ENCODE measurements around the gene TAF6.
A peak's percentile ranks its signal among the peaks of the same experiment; 100 is the strongest.

The TAF6 gene

GRCh38 chr7:100119072-100119969, at the start of gene TAF6, which contains the start of gene CNPY4:
Gene TAF6, minus strand, starts transcription at chr7:100119358. Its CDS starts 5,149 bp downstream, at chr7:100114209.
Gene CNPY4, plus strand, starts transcription at chr7:100119634. Its CDS starts 111 bp downstream, at chr7:100119745.
- H3K4me2 ChIP-seq (ENCODE audit: low read depth, low read length, poor library complexity, severe bottlenecking) = peak within 1 kb of the TSS; percentile 73
- peaks cover 9% of the 10 kb centered on the region for H3K79me2 ChIP-seq (ENCODE audit: insufficient read depth, low read length)
- peak within 1 kb of the TSS; percentile 52 for H2AFZ ChIP-seq (ENCODE audit: low read depth, low read length, severe bottlenecking)
- H3K9me2 ChIP-seq (replicated peaks; ENCODE audit: insufficient read depth, low read length) = no peaks in the 10 kb centered on the region
- H3K27ac ChIP-seq (ENCODE audit: low read depth, low read length) = peak within 1 kb of the TSS; percentile 69
- TF ChIP-seq CTCF (IDR thresholded peaks at IDR 0.05; ENCODE audit: insufficient read depth, low read length, poor library complexity, severe bottlenecking) (no peak), EZH2phosphoT487 (conservative IDR thresholded peaks at IDR 0.05; ENCODE audit: low read length) (no peak)
- H3K9ac ChIP-seq (ENCODE audit: low read length) = peak within 1 kb of the TSS; percentile 79
- peaks cover 14% of the 10 kb centered on the region for H3F3A ChIP-seq (ENCODE audit: insufficient read depth)
- H3K4me3 ChIP-seq (ENCODE audit: insufficient read depth, low read length, poor library complexity, severe bottlenecking) = peak within 1 kb of the TSS; percentile 98
- no peaks in the 10 kb centered on the region for H3K27me3 ChIP-seq (ENCODE audit: low read length)
- H3K36me3 ChIP-seq (ENCODE audit: low read length) = no peaks in the 10 kb centered on the region
- no peaks in the 10 kb centered on the region for H4K20me1 ChIP-seq (ENCODE audit: low read depth, low read length)
- no peaks in the 10 kb centered on the region for H3K9me3 ChIP-seq (ENCODE audit: insufficient read depth, low read length)

- H2AFZ ChIP-seq (ENCODE audit: low read depth, low read length, severe bottlenecking) = no peak overlapping the region
- H3K4me2 ChIP-seq (ENCODE audit: low read depth, low read length, poor library complexity, severe bottlenecking) = no peak overlapping the region
Observed at GRCh38 chr7:100167912-100168323, 48.8 kb upstream of the TAF6 start.

More at GRCh38 chr7:100167912-100168323, 48.8 kb upstream of the TAF6 start:
- H3K4me3 ChIP-seq (ENCODE audit: insufficient read depth, low read length, poor library complexity, severe bottlenecking) = no peak overlapping the region
- H3F3A ChIP-seq (ENCODE audit: insufficient read depth) = peaks cover 6% of the 10 kb centered on the region; the same call in 1 of the 2 replicates
- H4K20me1 ChIP-seq (ENCODE audit: low read depth, low read length) = no peaks in the 10 kb centered on the region
- no peaks in the 10 kb centered on the region for H3K36me3 ChIP-seq (ENCODE audit: low read length)
- TF ChIP-seq CTCF (IDR thresholded peaks at IDR 0.05; ENCODE audit: insufficient read depth, low read length, poor library complexity, severe bottlenecking) (no peak), EZH2phosphoT487 (conservative IDR thresholded peaks at IDR 0.05; ENCODE audit: low read length) (no peak)
- no peaks in the 10 kb centered on the region for H3K79me2 ChIP-seq (ENCODE audit: insufficient read depth, low read length)
- H3K9ac ChIP-seq (ENCODE audit: low read length) = no peak overlapping the region
- H3K9me3 ChIP-seq (ENCODE audit: insufficient read depth, low read length) = no peaks in the 10 kb centered on the region
- H3K27me3 ChIP-seq (ENCODE audit: low read length) = no peaks in the 10 kb centered on the region
- no peaks in the 10 kb centered on the region for H3K9me2 ChIP-seq (replicated peaks; ENCODE audit: insufficient read depth, low read length)
- no peak overlapping the region for H3K27ac ChIP-seq (ENCODE audit: low read depth, low read length)
